Upper lobe of left lung (tissue), 4 donors: ENCODE measurements around the gene WDR45B.

Experiments
- POLR2A ChIP-seq, 4 donors: fragments of 450-650 bp; IDR thresholded peaks; one replicate each; pipeline ENCODE4 v1.5.1; 2016 to 2017; ENCODE audit warnings: antibody characterized with exemption in 4 of 4, mild to moderate bottlenecking in 2 of 4
- POLR2AphosphoS5 ChIP-seq, 2 donors: sonication (generic); formaldehyde crosslinking; IDR thresholded peaks; one replicate each; pipeline ENCODE4 v1.5.1; 2017; ENCODE audit warnings: antibody characterized with exemption in 2 of 2
- TF ChIP-seq, protein P1 (sequence below), 6 experiments: fragments of 450-650 bp in 4 of 6; fragments of 200-600 bp in 2 of 6; sonication (generic) in 2 of 6; IDR thresholded peaks; one replicate each; pipeline ENCODE4 v1.5.1; 2016 to 2019; ENCODE audit warnings: antibody characterized with exemption in 6 of 6

- TF ChIP-seq, protein P1, sequence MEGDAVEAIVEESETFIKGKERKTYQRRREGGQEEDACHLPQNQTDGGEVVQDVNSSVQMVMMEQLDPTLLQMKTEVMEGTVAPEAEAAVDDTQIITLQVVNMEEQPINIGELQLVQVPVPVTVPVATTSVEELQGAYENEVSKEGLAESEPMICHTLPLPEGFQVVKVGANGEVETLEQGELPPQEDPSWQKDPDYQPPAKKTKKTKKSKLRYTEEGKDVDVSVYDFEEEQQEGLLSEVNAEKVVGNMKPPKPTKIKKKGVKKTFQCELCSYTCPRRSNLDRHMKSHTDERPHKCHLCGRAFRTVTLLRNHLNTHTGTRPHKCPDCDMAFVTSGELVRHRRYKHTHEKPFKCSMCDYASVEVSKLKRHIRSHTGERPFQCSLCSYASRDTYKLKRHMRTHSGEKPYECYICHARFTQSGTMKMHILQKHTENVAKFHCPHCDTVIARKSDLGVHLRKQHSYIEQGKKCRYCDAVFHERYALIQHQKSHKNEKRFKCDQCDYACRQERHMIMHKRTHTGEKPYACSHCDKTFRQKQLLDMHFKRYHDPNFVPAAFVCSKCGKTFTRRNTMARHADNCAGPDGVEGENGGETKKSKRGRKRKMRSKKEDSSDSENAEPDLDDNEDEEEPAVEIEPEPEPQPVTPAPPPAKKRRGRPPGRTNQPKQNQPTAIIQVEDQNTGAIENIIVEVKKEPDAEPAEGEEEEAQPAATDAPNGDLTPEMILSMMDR (IDR thresholded peaks at IDR 0.05), result no peak
- no peak for TF ChIP-seq POLR2A (IDR thresholded peaks at IDR 0.05)
- no peak for TF ChIP-seq POLR2AphosphoS5 (IDR thresholded peaks at IDR 0.05)
Measured at GRCh38 chr17:82594571-82594970, 53.7 kb downstream of the WDR45B start.
